CD14-positive monocyte (primary cell): ENCODE measurements around the gene SART3. TPM values are rescaled to one million over a fixed set of nuclear protein-coding genes. Genes with fewer than 3 reads are reported as not detected.

Experiments
- DNase-seq, 3 donors: peaks; one replicate each; pipeline ENCODE4 v3.0.0-alpha.2; 2011 to 2022
- H2AFZ ChIP-seq: 2 replicates; pipeline ENCODE4 v1.6.0; 2012; ENCODE audit warnings: mild to moderate bottlenecking, low read depth, low read length, inconsistent platforms; ENCODE audit not compliant: insufficient read depth, poor library complexity, severe bottlenecking
- H3K27ac ChIP-seq, 2 donors: 1 replicate in 1 of 2; 2 replicates in 1 of 2; pipeline ENCODE4 v1.5.1; 2012 to 2013; ENCODE audit warnings: low read length in 2 of 2, control low read depth in 1 of 2, inconsistent platforms in 1 of 2, low read depth in 1 of 2, mild to moderate bottlenecking in 1 of 2
- H3K27me3 ChIP-seq, 2 donors: one replicate each; pipeline versions ENCODE4 v1.6.0 to v1.6.1; 2011 to 2013; ENCODE audit warnings: low read length in 2 of 2; ENCODE audit not compliant: control insufficient read depth in 2 of 2, insufficient read depth in 2 of 2
- H3K36me3 ChIP-seq, 2 donors: replicated peaks in 1 of 2; 1 replicate in 1 of 2; 2 replicates in 1 of 2; pipeline versions ENCODE4 v1.5.1 to v1.6.1; 2012 to 2013; ENCODE audit warnings: low read length in 2 of 2, control low read depth in 1 of 2, inconsistent platforms in 1 of 2, mild to moderate bottlenecking in 1 of 2; ENCODE audit not compliant: insufficient read depth in 2 of 2, control insufficient read depth in 1 of 2
- H3K4me1 ChIP-seq, 2 donors: 1 replicate in 1 of 2; 2 replicates in 1 of 2; pipeline versions ENCODE4 v1.5.1 to v1.6.1; 2012 to 2013; ENCODE audit warnings: low read length in 2 of 2, control low read depth in 1 of 2, inconsistent platforms in 1 of 2, mild to moderate bottlenecking in 1 of 2, moderate library complexity in 1 of 2; ENCODE audit not compliant: insufficient read depth in 2 of 2, control insufficient read depth in 1 of 2
- H3K4me2 ChIP-seq: replicated peaks from 2 replicates; pipeline ENCODE3; 2012; ENCODE audit warnings: low read length, moderate library complexity, mild to moderate bottlenecking; ENCODE audit not compliant: poor library complexity, severe bottlenecking; ENCODE audit errors: extremely low read depth
- H3K4me3 ChIP-seq, 3 experiments: fragments of 200-600 bp in 1 of 3; sonication (generic) in 1 of 3; replicated peaks in 1 of 3; 1 replicate in 2 of 3; 2 replicates in 1 of 3; pipeline ENCODE4 v1.5.1; 2011 to 2013; ENCODE audit warnings: low read length in 3 of 3, mild to moderate bottlenecking in 3 of 3, control low read depth in 2 of 3, low read depth in 2 of 3, inconsistent platforms in 1 of 3, moderate library complexity in 1 of 3
- H3K79me2 ChIP-seq: 2 replicates; pipeline ENCODE4 v1.6.0; 2012; ENCODE audit warnings: mild to moderate bottlenecking, control low read depth, inconsistent platforms, low read length, moderate library complexity; ENCODE audit not compliant: insufficient read depth
- H3K9ac ChIP-seq: 2 replicates; pipeline ENCODE4 v1.6.0; 2017; ENCODE audit warnings: low read length, mild to moderate bottlenecking; ENCODE audit not compliant: insufficient read depth, poor library complexity, severe bottlenecking
- H3K9me3 ChIP-seq, 2 donors: replicated peaks in 1 of 2; 1 replicate in 1 of 2; 2 replicates in 1 of 2; pipeline versions ENCODE4 v1.5.1 to v1.6.1; 2012 to 2013; ENCODE audit warnings: low read length in 2 of 2, control low read depth in 1 of 2; ENCODE audit not compliant: control insufficient read depth in 1 of 2, insufficient read depth in 1 of 2
- H4K20me1 ChIP-seq: 2 replicates; pipeline ENCODE4 v1.6.0; 2012; ENCODE audit warnings: mild to moderate bottlenecking, low read length, control low read depth, moderate library complexity; ENCODE audit not compliant: insufficient read depth
- H3K27ac Mint-ChIP-seq, 7 donors: one replicate each; pipeline ENCODE4 v1.8.0; 2020; ENCODE audit warnings: mild to moderate bottlenecking in 7 of 7, mixed read lengths in 7 of 7, moderate library complexity in 6 of 7, inconsistent platforms in 2 of 7
- H3K27me3 Mint-ChIP-seq, 3 donors: one replicate each; pipeline ENCODE4 v1.8.0; 2021 to 2022; ENCODE audit warnings: low read depth in 3 of 3, mild to moderate bottlenecking in 3 of 3, mixed read lengths in 3 of 3, moderate library complexity in 3 of 3, inconsistent platforms in 1 of 3
- H3K36me3 Mint-ChIP-seq, 2 donors: one replicate each; pipeline ENCODE4 v1.8.0; 2020; ENCODE audit warnings: mixed read lengths in 2 of 2, inconsistent platforms in 1 of 2, mild to moderate bottlenecking in 1 of 2
- H3K4me1 Mint-ChIP-seq: one replicate; pipeline ENCODE4 v1.8.0; 2020; ENCODE audit warnings: mild to moderate bottlenecking, mixed read lengths
- H3K4me3 Mint-ChIP-seq, 2 donors: one replicate each; pipeline ENCODE4 v1.8.0; 2020; ENCODE audit warnings: mild to moderate bottlenecking in 2 of 2, mixed read lengths in 2 of 2, moderate library complexity in 1 of 2
- H3K9me3 Mint-ChIP-seq, 7 donors: one replicate each; pipeline ENCODE4 v1.8.0; 2020 to 2022; ENCODE audit warnings: mixed read lengths in 7 of 7, mild to moderate bottlenecking in 6 of 7, moderate library complexity in 6 of 7, inconsistent platforms in 2 of 7
- WGBS: methylation state at CpG from one replicate; pipeline ENCODE4 v1.1.5; 2013; ENCODE audit warnings: missing lambda C conversion rate; ENCODE audit not compliant: insufficient coverage; 5-methylcytosine and 5-hydroxymethylcytosine counted together
- intact Hi-C, 2 donors: fragments of 100-400 bp; cut with micrococcal nuclease; formaldehyde crosslinking; loops; one replicate each; pipeline versions ENCODE4 v1.15.0 to v1.15.1; 2023
- polyA plus RNA-seq, 3 donors: library from polyadenylated mRNA; depleted of rRNA in 1 of 3; unstranded in 2 of 3; stranded (reverse) in 1 of 3; fragments of 300-500 nt in 2 of 3; fragments of >200 nt in 1 of 3; fragmentation: Illumina TruSeq in 2 of 3; gene quantifications; 1 replicate in 2 of 3; 2 replicates in 1 of 3; pipeline ENCODE4 v1.2.3, GENCODE V29; 2012 to 2021
- TF ChIP-seq, protein P1 (sequence below): fragments of 200-600 bp; IDR thresholded peaks from one replicate; pipeline ENCODE4 v1.8.0; 2022; ENCODE audit warnings: antibody characterized with exemption, mild to moderate bottlenecking

SART3 gene
- polyA plus RNA-seq, 3 donors = 10.3 to 20.9 (median 20.6) TPM

DNA sequence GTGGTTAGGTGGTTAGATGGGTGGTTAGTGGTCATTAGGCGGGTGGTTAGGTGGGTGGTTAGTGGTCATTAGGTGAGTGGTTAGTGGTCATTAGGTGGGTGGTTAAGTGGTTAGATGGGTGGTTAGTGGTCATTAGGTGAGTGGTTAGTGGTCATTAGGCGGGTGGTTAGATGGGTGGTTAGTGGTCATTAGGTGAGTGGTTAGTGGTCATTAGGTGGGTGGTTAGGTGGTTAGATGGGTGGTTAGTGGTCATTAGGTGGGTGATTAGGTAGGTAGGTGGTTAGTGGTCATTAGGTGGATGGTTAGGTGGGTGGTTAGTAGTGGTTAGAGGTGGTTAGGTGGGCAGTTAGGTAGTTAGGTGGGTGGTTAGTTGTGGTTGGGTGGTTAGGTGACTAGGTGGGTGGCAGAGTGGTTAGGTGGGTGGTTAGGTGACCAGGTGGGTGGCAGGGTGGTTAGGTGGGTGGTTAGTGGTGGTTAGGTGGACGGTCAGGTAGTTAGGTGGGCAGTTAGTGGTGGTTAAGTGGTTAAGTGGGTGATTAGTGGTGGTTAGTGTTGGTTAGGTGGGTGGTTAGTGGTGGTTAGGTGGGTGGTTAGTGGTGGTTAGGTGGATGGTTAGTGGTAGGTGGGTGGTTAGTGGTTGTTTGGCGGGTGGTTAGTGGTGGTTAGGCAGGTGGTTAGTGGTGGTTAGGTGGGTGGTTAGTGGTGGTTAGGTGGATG lies 44.9 kb upstream of the SART3 start:
- Histone ChIP-seq H4K20me1 (no peaks in the 10 kb centered on the region), H3K27me3 (peaks cover 0 to 5% of the 10 kb centered on the region in 2 donors), H3K4me1 (no peaks in the 10 kb centered on the region), H3K79me2 (no peaks in the 10 kb centered on the region), H3K4me2 (no peak overlapping the region), H2AFZ (no peak overlapping the region), H3K4me3 (no peak overlapping the region), H3K9ac (no peak overlapping the region), H3K9me3 (no peaks in the 10 kb centered on the region), H3K27ac (no peak overlapping the region), H3K36me3 (no peaks in the 10 kb centered on the region)
- TF ChIP-seq, protein P1, sequence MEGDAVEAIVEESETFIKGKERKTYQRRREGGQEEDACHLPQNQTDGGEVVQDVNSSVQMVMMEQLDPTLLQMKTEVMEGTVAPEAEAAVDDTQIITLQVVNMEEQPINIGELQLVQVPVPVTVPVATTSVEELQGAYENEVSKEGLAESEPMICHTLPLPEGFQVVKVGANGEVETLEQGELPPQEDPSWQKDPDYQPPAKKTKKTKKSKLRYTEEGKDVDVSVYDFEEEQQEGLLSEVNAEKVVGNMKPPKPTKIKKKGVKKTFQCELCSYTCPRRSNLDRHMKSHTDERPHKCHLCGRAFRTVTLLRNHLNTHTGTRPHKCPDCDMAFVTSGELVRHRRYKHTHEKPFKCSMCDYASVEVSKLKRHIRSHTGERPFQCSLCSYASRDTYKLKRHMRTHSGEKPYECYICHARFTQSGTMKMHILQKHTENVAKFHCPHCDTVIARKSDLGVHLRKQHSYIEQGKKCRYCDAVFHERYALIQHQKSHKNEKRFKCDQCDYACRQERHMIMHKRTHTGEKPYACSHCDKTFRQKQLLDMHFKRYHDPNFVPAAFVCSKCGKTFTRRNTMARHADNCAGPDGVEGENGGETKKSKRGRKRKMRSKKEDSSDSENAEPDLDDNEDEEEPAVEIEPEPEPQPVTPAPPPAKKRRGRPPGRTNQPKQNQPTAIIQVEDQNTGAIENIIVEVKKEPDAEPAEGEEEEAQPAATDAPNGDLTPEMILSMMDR = no peak
- Mint-ChIP-seq H3K27me3 (peaks cover 11 to 18% (median 16%) of the 10 kb centered on the region in 3 donors), H3K4me3 (no peak overlapping the region), H3K36me3 (no peaks in the 10 kb centered on the region), H3K27ac (no peak overlapping the region), H3K4me1 (no peaks in the 10 kb centered on the region), H3K9me3 (peaks cover 0 to 3% (median 0%) of the 10 kb centered on the region in 7 donors)
- 98% methylated on average over 4 of the region's 4 CpGs for WGBS
- intact Hi-C loops = no loop called here
- DNase-seq = no peak

DNA sequence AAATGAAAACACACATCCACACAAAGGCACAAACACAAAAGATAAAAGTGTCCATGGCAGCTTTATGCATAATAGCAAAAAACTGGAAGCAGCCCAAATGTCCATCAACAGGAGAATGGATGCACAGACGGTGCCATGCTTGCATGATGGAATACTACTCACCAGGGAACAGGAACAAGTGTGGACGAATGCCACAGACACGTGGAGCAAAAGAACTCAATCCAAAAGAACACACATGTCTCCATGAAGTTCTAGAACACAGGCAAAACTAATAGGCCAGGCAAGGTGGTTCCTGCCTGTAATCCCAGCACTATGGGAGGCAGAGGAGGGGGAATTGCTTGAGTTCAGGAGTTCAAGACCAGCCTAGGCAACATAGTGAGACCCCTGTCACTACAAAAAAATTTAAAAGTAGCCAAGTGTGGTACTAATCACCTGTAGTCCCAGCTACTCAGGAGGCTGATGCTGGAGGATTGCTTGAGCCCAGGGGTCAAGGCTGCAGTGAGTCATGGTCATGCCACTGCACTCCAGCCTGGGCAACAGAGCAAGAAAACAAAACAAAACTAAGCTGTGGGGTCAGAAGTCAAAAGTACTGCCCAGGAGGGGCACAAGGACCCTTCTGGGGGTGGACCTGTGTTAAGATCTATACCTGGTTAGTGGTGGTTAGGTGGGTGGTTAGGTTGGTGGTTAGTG lies 44.2 kb upstream of the SART3 start:
- no peaks in the 10 kb centered on the region for H3K4me1 ChIP-seq
- intact Hi-C loops = no loop called here
- H3K27ac Mint-ChIP-seq = peak overlapping the region in 1 of 7 donors; percentile 13
- H3K4me1 Mint-ChIP-seq = no peaks in the 10 kb centered on the region
- no peaks in the 10 kb centered on the region for H3K9me3 ChIP-seq
- H3K4me3 Mint-ChIP-seq = no peak overlapping the region
- peaks cover 0 to 5% of the 10 kb centered on the region in 2 donors for H3K27me3 ChIP-seq
- peak in 1 of 3 donors; percentile 33 for DNase-seq
- no peaks in the 10 kb centered on the region for H3K79me2 ChIP-seq
- H3K9ac ChIP-seq = no peak overlapping the region
- no peak overlapping the region for H3K4me2 ChIP-seq
- H3K27ac ChIP-seq = no peak overlapping the region
- H4K20me1 ChIP-seq = no peaks in the 10 kb centered on the region
- H2AFZ ChIP-seq = no peak overlapping the region
- H3K27me3 Mint-ChIP-seq = peaks cover 11 to 16% (median 15%) of the 10 kb centered on the region in 3 donors
- H3K4me3 ChIP-seq = no peak overlapping the region
- 88% methylated on average over 1 of the region's 3 CpGs for WGBS
- peaks cover 0 to 3% (median 0%) of the 10 kb centered on the region in 7 donors for H3K9me3 Mint-ChIP-seq
- H3K36me3 ChIP-seq = no peaks in the 10 kb centered on the region
- H3K36me3 Mint-ChIP-seq = no peaks in the 10 kb centered on the region
- TF ChIP-seq, protein P1 = no peak
